Fibroblast of skin of left quadriceps (primary cell): ENCODE data around the gene CYP4F11.
"Not testable (repeated sequence)": the region's sequence is repeated elsewhere in the genome, so short reads cannot be mapped to it uniquely, and the experiment has no call there.

ENCODE experiments used
- DNase-seq, 2 experiments: peaks; one replicate each; pipeline ENCODE4 v3.0.0-alpha.2; 2013; ENCODE audit warnings: low read depth in 2 of 2

The CYP4F11 gene

DNA sequence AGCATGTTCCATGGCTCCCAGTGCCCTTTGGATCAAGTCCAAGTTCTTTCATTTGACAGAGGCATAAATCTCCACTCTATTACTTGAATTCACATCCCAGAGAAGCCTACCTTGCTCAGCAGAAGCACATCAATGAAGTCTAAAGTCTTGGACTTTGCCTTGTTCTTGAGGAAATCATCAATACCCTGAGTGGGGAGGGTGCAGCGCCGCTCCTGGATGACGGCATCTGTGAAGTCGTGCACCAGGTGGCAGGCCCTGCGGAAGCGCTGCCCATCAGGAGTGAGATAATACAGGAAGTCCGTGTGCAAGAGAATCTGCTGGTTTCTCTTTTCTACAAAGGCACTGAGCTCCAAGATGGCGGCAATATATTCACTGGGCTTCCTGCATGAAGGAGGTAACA lies 10.6 kb downstream of the CYP4F11 start:
- DNase-seq = no peak

- DNase-seq = no peak
Measured at GRCh38 chr19:15922021-15922420, 12.3 kb downstream of the CYP4F11 start.

GRCh38 chr19:15919243-15919642 lies 15.1 kb downstream of the CYP4F11 start:
- DNase-seq = no peak

DNA sequence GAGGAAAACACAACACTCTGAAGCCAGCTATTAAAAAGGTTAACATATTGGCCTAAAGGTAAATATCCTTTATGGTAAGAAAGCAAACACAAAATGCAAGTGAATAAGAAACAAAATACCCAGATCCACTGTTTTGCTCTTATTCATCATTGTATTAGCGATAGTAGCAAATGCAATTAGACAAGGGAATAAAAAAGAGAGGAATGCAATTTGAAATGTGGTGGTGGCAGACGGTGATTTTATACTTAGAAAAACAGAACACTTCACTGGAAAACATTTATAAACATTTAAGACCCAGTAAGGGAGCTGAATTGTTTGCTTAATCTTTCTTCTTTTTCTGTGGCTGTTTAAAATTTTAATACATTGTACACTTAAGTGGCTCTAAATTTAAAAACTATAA lies 19.2 kb downstream of the CYP4F11 start:
- no peak for DNase-seq

DNA sequence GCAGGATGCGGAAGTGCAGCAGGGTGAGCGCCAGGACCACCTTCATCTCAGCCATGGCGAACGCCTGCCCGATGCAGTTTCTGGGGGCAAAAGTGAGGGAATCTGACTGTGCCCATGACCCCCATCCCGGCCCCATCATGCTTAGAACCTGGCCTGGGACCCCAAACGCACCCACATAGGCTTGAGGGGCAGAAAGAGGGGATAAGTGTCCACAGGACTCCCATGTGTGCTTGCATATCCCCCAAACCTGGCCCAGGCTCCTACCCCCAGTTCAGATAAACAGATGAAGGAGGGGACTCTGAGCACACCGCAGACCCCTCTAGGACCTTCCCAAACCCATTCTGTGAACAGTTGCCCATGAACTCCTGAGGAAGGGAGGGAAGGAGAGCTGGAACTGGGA lies 20.5 kb downstream of the CYP4F11 start:
- no peak for DNase-seq

DNA sequence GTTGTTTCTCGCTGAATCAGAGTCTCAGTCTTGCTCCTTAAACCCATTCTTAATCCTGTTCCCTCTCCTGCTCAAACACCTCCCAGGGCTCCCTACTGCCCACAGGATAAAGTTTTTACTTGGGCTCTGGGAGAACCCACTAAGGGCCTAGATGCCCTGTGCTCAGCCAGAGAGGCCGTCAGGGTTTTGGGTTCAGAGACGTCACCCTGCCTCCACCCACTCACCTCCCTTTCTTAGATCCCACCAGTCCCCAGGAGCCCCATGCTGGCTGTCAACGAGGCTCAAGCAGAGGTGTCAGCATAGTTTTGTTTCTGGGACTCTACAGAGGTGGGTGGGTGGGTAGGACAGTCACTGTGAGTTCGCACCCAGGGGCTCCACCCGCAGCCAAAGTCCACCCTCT lies 20.9 kb downstream of the CYP4F11 start:
- DNase-seq = no peak

GRCh38 chr19:15911599-15912235 lies 22.6 kb downstream of the CYP4F11 start:
- DNase-seq = no peak

DNA sequence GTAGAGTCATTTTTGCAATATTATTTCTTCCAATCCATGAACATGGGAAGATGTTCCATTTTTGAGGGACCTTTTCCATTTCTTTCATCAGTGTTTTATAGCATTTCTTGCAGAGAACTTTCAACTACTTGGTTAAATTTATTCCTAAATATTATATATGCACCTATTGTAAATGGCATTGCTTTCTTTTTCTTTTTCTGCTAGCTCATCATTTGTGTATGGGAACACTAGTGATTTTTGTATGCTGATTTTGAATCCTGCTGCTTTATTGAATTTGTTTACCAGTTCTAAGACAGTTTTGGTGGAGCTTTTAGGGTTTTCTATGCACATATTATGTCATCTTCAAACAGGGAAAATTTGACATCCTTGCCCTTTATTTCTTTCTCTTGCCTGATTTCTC lies 29.3 kb downstream of the CYP4F11 start:
- no peak for DNase-seq

- not testable (repeated sequence) for DNase-seq
Measured at GRCh38 chr19:15902898-15903297, 31.4 kb downstream of the CYP4F11 start.

- no peak for DNase-seq
Measured at GRCh38 chr19:15902254-15902653, 32.1 kb downstream of the CYP4F11 start.

GRCh38 chr19:15900504-15900903 lies 33.8 kb downstream of the CYP4F11 start:
- no peak for DNase-seq

- DNase-seq = not testable (repeated sequence)
Measured at GRCh38 chr19:15900032-15900431, 34.3 kb downstream of the CYP4F11 start.

GRCh38 chr19:15899561-15899960 lies 34.8 kb downstream of the CYP4F11 start:
- DNase-seq = not testable (repeated sequence)

DNA sequence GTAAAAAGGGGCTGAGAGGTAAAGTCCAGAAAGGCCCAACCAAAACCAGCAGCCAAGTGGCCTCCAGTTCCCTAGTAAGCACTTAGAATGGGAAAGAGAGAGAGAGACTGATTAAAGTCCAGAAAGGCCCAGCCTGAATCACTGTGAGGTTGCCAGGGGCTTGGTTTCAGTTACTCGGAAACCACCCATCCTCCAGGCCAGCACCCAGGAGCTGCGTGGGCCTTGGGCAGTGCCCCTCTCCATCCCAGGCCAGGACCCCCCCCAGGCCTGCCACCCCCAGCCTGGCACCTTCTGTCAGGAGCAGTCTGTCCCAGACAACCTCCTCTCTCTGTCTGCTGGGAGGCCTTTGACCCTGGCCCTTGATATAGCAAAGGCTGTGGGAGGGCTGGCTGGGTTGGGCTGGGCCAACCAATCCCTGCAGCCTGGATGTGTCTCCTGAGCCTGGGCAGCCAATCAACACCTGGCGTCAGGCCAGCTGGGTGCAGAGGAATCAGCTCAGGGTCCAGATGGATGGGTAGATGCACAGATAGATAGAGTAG lies 36.5 kb downstream of the CYP4F11 start, which contains the start of gene CYP4F2:
TSS of gene CYP4F2 (minus strand) at position 337 of the 539 bp plus-strand sequence. CDS start 463 bp downstream, outside the sequence.
- DNase-seq = no peak

DNA sequence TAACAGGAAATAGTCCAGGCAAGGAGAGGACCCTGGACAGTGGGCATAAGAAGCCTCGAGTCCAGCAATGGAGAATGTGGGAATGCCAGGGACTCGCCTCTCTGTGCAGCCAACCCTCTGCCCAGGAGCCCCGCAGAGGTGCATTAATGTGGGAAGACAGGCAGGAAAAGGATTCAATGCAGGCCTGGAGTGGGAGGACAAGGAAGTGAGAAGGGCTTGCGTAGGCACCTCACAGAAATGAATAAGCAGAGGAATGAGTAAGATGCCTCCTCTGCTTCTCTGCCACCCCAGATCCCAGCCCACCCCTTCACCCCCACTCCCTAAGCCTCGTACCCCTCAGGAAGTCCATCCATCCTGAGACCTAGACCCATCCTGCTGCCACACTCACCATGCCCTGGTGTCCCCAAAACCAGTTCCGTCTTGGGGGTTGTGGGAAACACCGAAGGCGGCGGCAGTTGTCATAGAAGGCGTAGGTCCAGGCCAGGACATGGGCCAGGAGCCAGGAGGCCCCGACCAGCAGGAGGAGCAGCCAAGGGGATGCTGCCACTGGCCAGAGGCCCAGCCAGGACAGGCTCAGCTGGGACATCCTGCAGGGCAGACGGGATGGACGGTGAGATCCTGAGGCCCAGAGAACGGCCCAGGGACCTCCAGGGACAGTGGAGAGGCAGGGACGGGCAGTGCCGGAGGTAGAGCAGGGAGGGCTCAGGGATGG lies 37.1 kb downstream of the CYP4F11 start:
- DNase-seq = no peak

DNA sequence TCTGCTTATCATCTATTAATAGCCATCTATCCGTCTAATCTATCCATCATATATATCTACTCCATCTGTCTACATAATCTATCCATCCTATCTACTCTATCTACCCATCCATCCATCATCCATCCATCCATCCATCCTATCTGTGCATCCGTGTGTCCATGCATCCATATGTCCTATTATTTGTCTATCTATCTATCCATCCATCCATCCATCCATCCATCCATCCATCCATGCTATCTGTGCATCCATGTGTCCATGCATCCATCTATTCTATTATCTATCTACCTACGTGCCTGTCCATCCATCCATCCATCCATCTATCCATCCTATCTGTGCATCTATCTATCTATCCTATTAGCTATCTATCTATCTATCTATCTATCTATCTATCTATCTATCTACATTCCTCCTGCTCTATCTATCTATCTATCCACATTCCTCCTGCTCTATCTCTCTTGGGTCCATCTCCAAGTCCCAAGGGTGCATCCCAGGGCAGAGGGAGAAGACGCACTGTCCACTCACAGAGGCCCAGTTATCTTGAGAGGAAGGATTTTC lies 38.4 kb downstream of the CYP4F11 start:
- no peak for DNase-seq

- DNase-seq = no peak
Measured at GRCh38 chr19:15894359-15894758, 40.0 kb downstream of the CYP4F11 start.

DNA sequence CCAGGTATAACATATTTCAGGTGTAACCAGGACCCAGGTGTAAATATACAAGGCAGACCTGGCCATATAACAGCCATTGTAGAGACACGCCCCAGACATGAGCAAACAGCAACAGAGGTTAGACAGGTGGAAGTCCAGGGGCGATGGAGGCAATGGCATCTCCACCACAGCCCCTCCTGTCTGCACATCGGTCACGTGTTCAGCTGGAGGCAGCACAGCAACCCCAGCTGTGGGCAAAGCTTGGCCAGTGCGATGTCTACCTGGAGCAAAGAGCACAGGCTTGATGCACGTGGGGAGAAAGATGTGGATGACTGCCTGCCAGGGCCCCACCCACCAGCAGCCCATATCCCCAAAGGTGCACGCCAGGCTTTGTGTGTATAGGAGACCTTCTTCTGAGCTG lies 40.9 kb downstream of the CYP4F11 start:
- no peak for DNase-seq

DNA sequence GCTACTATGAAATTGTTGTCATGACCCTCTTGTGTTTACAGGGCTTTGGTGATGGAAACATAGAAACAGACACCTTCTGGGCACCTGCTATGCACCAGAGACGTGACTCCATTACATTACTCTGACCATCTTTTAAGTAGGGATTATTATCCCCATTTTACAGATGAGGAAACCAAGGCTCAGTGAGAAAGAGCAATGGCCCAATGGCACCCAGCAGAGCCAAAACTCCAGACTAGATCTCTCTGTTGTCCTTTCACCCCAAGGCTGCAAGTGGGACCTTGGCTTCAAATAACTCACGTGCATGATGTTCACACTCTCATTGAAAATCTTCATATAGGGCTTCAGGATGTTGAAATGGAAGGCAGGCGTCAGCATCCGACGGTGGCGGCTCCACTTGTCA lies 42.3 kb downstream of the CYP4F11 start:
- DNase-seq = no peak

DNA sequence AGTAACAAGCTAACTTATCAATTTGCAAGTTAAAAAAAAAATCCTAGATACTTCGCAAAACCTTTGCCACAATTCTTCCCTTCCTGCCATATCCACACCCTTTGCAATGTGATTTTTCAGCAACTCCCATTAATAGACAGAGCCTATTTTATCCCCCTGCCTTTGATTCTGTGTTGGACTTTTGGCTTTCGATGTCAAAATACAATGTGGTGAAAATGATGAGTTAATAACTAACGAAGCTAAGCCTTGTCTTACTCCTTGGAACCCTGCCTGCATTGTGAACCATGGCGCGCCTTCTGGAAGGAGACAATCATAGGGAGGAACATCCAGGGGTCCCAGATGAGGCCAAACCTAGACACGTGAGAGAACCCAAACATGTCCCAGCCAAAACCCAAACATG lies 42.9 kb downstream of the CYP4F11 start:
- no peak for DNase-seq

DNA sequence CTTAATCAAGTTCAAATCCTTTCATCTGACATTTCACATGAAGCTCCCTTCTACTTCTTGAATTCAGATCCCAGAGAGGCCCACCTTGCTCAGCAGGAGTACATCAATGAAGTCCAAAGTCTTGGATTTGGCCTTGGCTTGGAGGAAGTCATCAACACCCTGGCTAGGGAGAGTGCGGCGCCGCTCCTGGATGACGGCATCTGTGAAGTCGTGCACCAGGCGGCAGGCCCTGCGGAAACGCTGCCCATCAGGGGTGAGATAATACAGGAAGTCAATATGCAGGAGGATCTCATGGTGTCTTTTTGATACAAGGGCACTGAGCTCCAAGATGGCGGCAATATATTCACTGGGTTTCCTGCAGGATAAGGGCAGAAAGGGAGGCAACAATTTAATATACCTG lies 45.0 kb downstream of the CYP4F11 start:
- DNase-seq = not testable (repeated sequence)

DNA sequence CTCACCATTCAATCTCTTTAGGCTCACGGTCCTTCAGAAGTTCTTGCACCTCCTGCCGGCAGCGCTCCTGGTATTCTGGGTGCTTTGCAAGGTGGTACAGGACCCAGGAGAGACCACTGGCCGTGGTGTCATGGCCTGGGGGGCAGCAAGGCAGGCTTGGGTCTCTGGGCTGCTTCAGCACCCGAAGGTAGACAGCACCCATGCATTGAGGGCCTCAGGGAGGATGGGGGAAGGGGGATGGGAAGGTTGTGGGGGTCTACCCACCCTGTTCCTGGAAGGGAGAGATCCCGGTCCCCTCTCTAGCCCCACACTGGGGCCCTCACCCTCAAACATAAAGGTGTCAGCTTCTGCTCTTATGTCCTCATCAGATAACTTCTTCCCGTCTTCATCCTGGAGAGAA lies 48.4 kb downstream of the CYP4F11 start:
- no peak for DNase-seq

GRCh38 chr19:15885167-15885566 lies 49.2 kb downstream of the CYP4F11 start:
- no peak for DNase-seq
